Brain microvascular endothelial cell (primary cell): ENCODE data around the gene LONP2.

Experiments
- DNase-seq: peaks from one replicate; pipeline ENCODE4 v3.0.0-alpha.2; 2020
- H3K27ac ChIP-seq: fragments of 250-450 bp; sonication (Bioruptor Pico); 2 replicates; pipeline ENCODE4 v1.5.1; 2020; ENCODE audit warnings: mild to moderate bottlenecking, moderate library complexity
- H3K27me3 ChIP-seq: fragments of 250-450 bp; sonication (Bioruptor Pico); replicated peaks from 2 replicates; pipeline ENCODE4 v1.5.1; 2020; ENCODE audit warnings: mild to moderate bottlenecking
- H3K36me3 ChIP-seq: fragments of 250-450 bp; sonication (Bioruptor Pico); replicated peaks from 2 replicates; pipeline ENCODE4 v1.5.1; 2020; ENCODE audit warnings: mild to moderate bottlenecking
- H3K4me3 ChIP-seq: 2 replicates; pipeline ENCODE4 v1.5.1; 2011; ENCODE audit warnings: low read depth, mild to moderate bottlenecking, control low read depth, low read length, moderate library complexity
- in situ Hi-C: cut with HindIII; loops from 2 replicates; pipeline ENCODE4 v1.10.0; 2017; ENCODE audit warnings: low sequenced_read_pairs, low pct_ligation_motif_present
- TF ChIP-seq, protein P1 (sequence below): IDR thresholded peaks from 2 replicates; pipeline ENCODE4 v1.5.1; 2011; ENCODE audit warnings: low read depth, mild to moderate bottlenecking, moderate library complexity, low read length, control low read depth, inconsistent platforms; ENCODE audit errors: missing control alignments

The LONP2 gene

DNA sequence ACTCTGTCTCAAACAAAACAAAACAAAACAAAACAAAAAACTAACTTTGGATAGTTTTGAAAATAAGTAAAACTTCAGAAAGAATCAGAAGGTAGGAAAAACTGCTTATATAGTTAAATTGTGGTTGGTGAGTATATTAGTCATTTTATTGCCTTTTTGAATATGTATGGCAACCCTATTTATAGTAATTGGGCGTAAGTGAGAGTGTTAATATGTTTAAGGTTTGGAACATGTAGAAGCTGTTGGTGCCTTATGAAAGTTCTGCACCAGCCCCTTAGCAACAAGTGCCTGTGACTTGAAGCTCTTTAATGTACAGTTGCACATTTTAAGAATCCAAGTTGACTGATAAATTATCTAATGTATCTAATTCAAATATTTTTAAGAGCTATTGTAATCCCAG, 50.6 kb downstream of the LONP2 start:
- TF ChIP-seq, protein P1, sequence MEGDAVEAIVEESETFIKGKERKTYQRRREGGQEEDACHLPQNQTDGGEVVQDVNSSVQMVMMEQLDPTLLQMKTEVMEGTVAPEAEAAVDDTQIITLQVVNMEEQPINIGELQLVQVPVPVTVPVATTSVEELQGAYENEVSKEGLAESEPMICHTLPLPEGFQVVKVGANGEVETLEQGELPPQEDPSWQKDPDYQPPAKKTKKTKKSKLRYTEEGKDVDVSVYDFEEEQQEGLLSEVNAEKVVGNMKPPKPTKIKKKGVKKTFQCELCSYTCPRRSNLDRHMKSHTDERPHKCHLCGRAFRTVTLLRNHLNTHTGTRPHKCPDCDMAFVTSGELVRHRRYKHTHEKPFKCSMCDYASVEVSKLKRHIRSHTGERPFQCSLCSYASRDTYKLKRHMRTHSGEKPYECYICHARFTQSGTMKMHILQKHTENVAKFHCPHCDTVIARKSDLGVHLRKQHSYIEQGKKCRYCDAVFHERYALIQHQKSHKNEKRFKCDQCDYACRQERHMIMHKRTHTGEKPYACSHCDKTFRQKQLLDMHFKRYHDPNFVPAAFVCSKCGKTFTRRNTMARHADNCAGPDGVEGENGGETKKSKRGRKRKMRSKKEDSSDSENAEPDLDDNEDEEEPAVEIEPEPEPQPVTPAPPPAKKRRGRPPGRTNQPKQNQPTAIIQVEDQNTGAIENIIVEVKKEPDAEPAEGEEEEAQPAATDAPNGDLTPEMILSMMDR, result no peak
- no peaks in the 10 kb centered on the region for H3K27me3 ChIP-seq
- no peak overlapping the region for H3K27ac ChIP-seq
- DNase-seq, result no peak
- in situ Hi-C loops, result no loop called here
- peaks cover 12% of the 10 kb centered on the region for H3K36me3 ChIP-seq
- no peak overlapping the region for H3K4me3 ChIP-seq

GRCh38 chr16:48295488-48296281, 51.6 kb downstream of the LONP2 start:
- TF ChIP-seq, protein P1, result no peak
- H3K27ac ChIP-seq, result no peak overlapping the region
- in situ Hi-C loops, result no loop called here
- H3K4me3 ChIP-seq, result no peak overlapping the region
- H3K27me3 ChIP-seq, result no peaks in the 10 kb centered on the region
- H3K36me3 ChIP-seq, result peaks cover 8% of the 10 kb centered on the region
- DNase-seq, result no peak

DNA sequence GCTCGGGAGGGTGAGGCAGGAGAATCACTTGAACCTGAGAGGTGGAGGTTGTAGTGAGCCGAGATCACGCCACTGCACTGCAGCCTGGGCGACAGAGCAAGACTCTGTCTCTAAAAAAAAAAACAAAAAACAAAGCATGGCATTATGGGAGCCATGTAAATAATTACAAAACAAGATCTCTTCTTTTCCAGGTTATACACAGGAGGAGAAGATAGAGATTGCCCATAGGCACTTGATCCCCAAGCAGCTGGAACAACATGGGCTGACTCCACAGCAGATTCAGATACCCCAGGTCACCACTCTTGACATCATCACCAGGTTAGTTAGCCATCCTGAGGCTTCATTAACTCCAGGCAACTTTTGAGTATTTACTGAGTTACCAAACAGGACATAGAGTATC, 55.4 kb downstream of the LONP2 start:
- DNase-seq, result no peak
- H3K27me3 ChIP-seq, result no peaks in the 10 kb centered on the region
- peaks cover 13% of the 10 kb centered on the region for H3K36me3 ChIP-seq
- H3K27ac ChIP-seq, result no peak overlapping the region
- in situ Hi-C loops, result no loop called here
- TF ChIP-seq, protein P1, result no peak
- no peak overlapping the region for H3K4me3 ChIP-seq

DNA sequence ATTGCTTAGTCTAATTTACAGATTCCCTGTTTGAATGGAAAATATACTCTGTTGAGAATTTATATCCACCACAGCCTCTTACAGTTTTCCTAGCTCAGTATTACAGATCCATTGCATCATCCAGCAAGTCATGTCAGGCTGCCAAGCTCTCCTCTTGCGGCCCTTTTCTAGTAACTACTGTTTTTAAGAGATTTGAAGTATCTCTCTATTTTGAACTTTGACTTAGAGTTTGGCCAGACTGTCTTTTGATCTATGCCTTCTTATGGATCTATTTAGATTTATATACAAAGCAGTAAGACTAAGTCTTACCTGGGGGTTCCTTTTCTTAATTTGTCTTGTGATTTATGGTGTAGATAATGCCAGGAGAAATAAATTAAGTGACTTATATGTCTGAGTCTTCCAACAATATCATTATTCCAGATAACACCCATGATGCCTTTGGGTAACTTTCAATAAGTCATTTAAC, 56.3 kb downstream of the LONP2 start:
- H3K36me3 ChIP-seq, result peaks cover 15% of the 10 kb centered on the region
- no peak for DNase-seq
- H3K27me3 ChIP-seq, result no peaks in the 10 kb centered on the region
- no peak overlapping the region for H3K4me3 ChIP-seq
- TF ChIP-seq, protein P1, result no peak
- no peak overlapping the region for H3K27ac ChIP-seq
- in situ Hi-C loops, result no loop called here

- Histone ChIP-seq H3K36me3 (peaks cover 10% of the 10 kb centered on the region), H3K27ac (no peak overlapping the region), H3K27me3 (no peaks in the 10 kb centered on the region), H3K4me3 (no peak overlapping the region)
- in situ Hi-C loops, result no loop called here
- TF ChIP-seq, protein P1, result no peak
- no peak for DNase-seq
These were observed 64.4 kb downstream of the LONP2 start for GRCh38 chr16:48308535-48308934.
